ENCODE measurements around the gene TSPOAP1. TPM values are rescaled to one million over a fixed set of nuclear protein-coding genes. Genes with fewer than 3 reads are reported as not detected.

Gene TSPOAP1
- polyA plus RNA-seq, 2 of the 4 experiments (the other 2 are of a cell fraction) = not detected

- FAIRE-seq = no peak
- ATAC-seq = no peak
- no peaks in the 10 kb centered on the region for H3K9me3 ChIP-seq
- no peak overlapping the region for H3K27ac ChIP-seq
- TF ChIP-seq SREBF2 (IDR thresholded peaks at IDR 0.05) (no peak), KDM1A (IDR thresholded peaks at IDR 0.05; ENCODE audit: low read depth) (no peak), POLR2AphosphoS2 (conservative IDR thresholded peaks at IDR 0.05; ENCODE audit: low read length) (no peak), PHF8 (IDR thresholded peaks at IDR 0.05; ENCODE audit: borderline replicate concordance, low read depth) (no peak), REST (IDR thresholded peaks at IDR 0.05) (no peak), HOXB13 (CRISPR knock-in tag; IDR thresholded peaks at IDR 0.05; ENCODE audit: low read depth) (no peak), CTCF (IDR thresholded peaks at IDR 0.05) (no peak), HMGXB4 (CRISPR knock-in tag; IDR thresholded peaks at IDR 0.05; ENCODE audit: borderline replicate concordance) (no peak), JUN (IDR thresholded peaks at IDR 0.05) (no peak), HES2 (IDR thresholded peaks at IDR 0.05) (no peak), CHD4 (IDR thresholded peaks at IDR 0.05; ENCODE audit: borderline replicate concordance) (no peak), HDAC2 (IDR thresholded peaks at IDR 0.05) (no peak), ZNF302 (CRISPR knock-in tag; IDR thresholded peaks at IDR 0.05) (no peak), POLR2A (IDR thresholded peaks at IDR 0.05; ENCODE audit: low read length) (no peak), RNF2 (IDR thresholded peaks at IDR 0.05; ENCODE audit: borderline replicate concordance, low read depth) (no peak), EHF (CRISPR knock-in tag; IDR thresholded peaks at IDR 0.05) (no peak), RAD21 (conservative IDR thresholded peaks at IDR 0.05 in 1 of 2, IDR thresholded peaks at IDR 0.05 in 1 of 2) (no peak), RARB (CRISPR knock-in tag; IDR thresholded peaks at IDR 0.05) (no peak)
- TF ChIP-seq, protein P1, sequence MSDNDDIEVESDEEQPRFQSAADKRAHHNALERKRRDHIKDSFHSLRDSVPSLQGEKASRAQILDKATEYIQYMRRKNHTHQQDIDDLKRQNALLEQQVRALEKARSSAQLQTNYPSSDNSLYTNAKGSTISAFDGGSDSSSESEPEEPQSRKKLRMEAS (IDR thresholded peaks at IDR 0.05) = no peak
- H3K4me1 ChIP-seq = peaks cover 7% of the 10 kb centered on the region
- no peak overlapping the region for H3K4me2 ChIP-seq
- no peak overlapping the region for H3K4me3 ChIP-seq
- DNase-seq (ENCODE audit: low read depth in 1 of 2, low spot score in 1 of 2) = no peak
- 90% methylated on average over 10 of the region's 10 CpGs for WGBS (ENCODE audit: missing lambda C conversion rate)
- ChIA-PET CTCF (interaction anchor here (0.8 to 2.8 kb wide), 2 partner anchors 13 to 19 kb away, joined by 3 to 11 read pairs; no protein-coding TSS in a partner anchor), POLR2A (no interaction called here)
Measured at GRCh38 chr17:58330538-58330996, 2.0 kb upstream of the TSPOAP1 start.
